H1 (cell line): ENCODE results near the gene ANKRD6. TPM values are rescaled to one million over a fixed set of nuclear protein-coding genes. Genes with fewer than 3 reads are reported as not detected.

Source experiments
- CTCF ChIA-PET: fragments of 300-600 bp; sonication (Branson Sonifier 250); formaldehyde crosslinking; loops from one replicate; lab custom pipeline; 2021; ENCODE audit not compliant: partially characterized antibody; lab: Charles Lee
- POLR2A ChIA-PET: fragments of 300-600 bp; sonication (Branson Sonifier 250); formaldehyde crosslinking; loops from one replicate; lab custom pipeline; 2021; ENCODE audit warnings: inconsistent platforms; ENCODE audit not compliant: partially characterized antibody; lab: Charles Lee
- DNase-seq, 2 experiments: peaks; one replicate each; pipeline versions ENCODE4 v3.0.0 to v3.0.0-alpha.2; 2010 to 2022; ENCODE audit warnings: low spot score in 2 of 2, low read depth in 1 of 2, mixed read lengths in 1 of 2
- FAIRE-seq: peaks from 2 replicates; lab custom pipeline; 2011; peaks lifted over from hg19 to GRCh38; lab: Jason Lieb, UNC
- H2AFZ ChIP-seq: 2 replicates; pipeline ENCODE4 v1.8.1; 2012; ENCODE audit warnings: low read length, inconsistent platforms
- H2AK5ac ChIP-seq: 2 replicates; pipeline ENCODE4 v1.6.1; 2013; ENCODE audit warnings: low read depth, low read length
- H2BK120ac ChIP-seq: replicated peaks from 2 replicates; pipeline ENCODE3; 2013; ENCODE audit warnings: low read depth, low read length, inconsistent platforms
- H2BK12ac ChIP-seq: 2 replicates; pipeline ENCODE4 v1.6.1; 2013; ENCODE audit warnings: low read depth, low read length
- H2BK15ac ChIP-seq: 2 replicates; pipeline ENCODE4 v1.6.1; 2013; ENCODE audit warnings: low read length
- H2BK20ac ChIP-seq: 2 replicates; pipeline ENCODE4 v1.6.1; 2013; ENCODE audit warnings: low read length
- H2BK5ac ChIP-seq: 2 replicates; pipeline ENCODE4 v1.6.1; 2013; ENCODE audit warnings: low read depth, low read length
- H3K14ac ChIP-seq: 2 replicates; pipeline ENCODE4 v1.6.1; 2013; ENCODE audit warnings: inconsistent platforms; ENCODE audit not compliant: insufficient read length
- H3K18ac ChIP-seq: 2 replicates; pipeline ENCODE4 v1.6.1; 2013; ENCODE audit warnings: low read length; ENCODE audit errors: extremely low read depth
- H3K23ac ChIP-seq: 2 replicates; pipeline ENCODE4 v1.6.1; 2013; ENCODE audit warnings: inconsistent platforms; ENCODE audit not compliant: insufficient read length
- H3K23me2 ChIP-seq: 2 replicates; pipeline ENCODE4 v1.6.1; 2013; ENCODE audit warnings: low read depth, low read length
- H3K27ac ChIP-seq: 2 replicates; pipeline ENCODE4 v1.6.1; 2011; ENCODE audit warnings: low read depth, low read length, inconsistent platforms
- H3K27me3 ChIP-seq, 4 experiments: replicated peaks in 1 of 4; 1 replicate in 1 of 4; 2 replicates in 3 of 4; pipeline versions ENCODE4 v1.6.1 to v1.8.1; 2011 to 2013; ENCODE audit warnings: low read length in 3 of 4, mild to moderate bottlenecking in 3 of 4, inconsistent platforms in 2 of 4, mixed read lengths in 2 of 4, moderate library complexity in 1 of 4; ENCODE audit not compliant: control insufficient read depth in 3 of 4, insufficient read depth in 3 of 4; ENCODE audit errors: extremely low read depth in 1 of 4
- H3K36me3 ChIP-seq, 4 experiments: 2 replicates each; pipeline versions ENCODE4 v1.6.1 to v1.8.1; 2011 to 2013; ENCODE audit warnings: mild to moderate bottlenecking in 4 of 4, low read length in 3 of 4, moderate library complexity in 2 of 4, control low read depth in 1 of 4, inconsistent platforms in 1 of 4; ENCODE audit not compliant: insufficient read depth in 4 of 4, control insufficient read depth in 2 of 4
- H3K4ac ChIP-seq: replicated peaks from 2 replicates; pipeline ENCODE3; 2013; ENCODE audit warnings: low read length, low read depth, mixed read lengths, inconsistent platforms; ENCODE audit not compliant: insufficient read length
- H3K4me1 ChIP-seq, 4 experiments: replicated peaks in 1 of 4; 1 replicate in 1 of 4; 2 replicates in 3 of 4; pipeline versions ENCODE4 v1.6.1 to v1.8.1; 2011 to 2013; ENCODE audit warnings: low read length in 3 of 4, inconsistent platforms in 2 of 4, mixed read lengths in 1 of 4; ENCODE audit not compliant: insufficient read depth in 4 of 4, control insufficient read depth in 3 of 4
- H3K4me2 ChIP-seq, 2 experiments: 2 replicates each; pipeline versions ENCODE4 v1.6.1 to v1.8.1; 2011 to 2013; ENCODE audit warnings: low read depth in 2 of 2, low read length in 2 of 2, control low read depth in 1 of 2, inconsistent platforms in 1 of 2, mild to moderate bottlenecking in 1 of 2; ENCODE audit not compliant: insufficient read depth in 1 of 2
- H3K4me3 ChIP-seq, 4 experiments: fragments of 200-600, 300-600 bp in 1 of 4; sonication (generic), shearing (Covaris generic), sonication (Bioruptor Twin) in 1 of 4; 2 replicates each; pipeline versions ENCODE4 v1.5.1 to v1.8.1; 2011 to 2016; ENCODE audit warnings: low read length in 4 of 4, low read depth in 3 of 4, control low read depth in 2 of 4, inconsistent platforms in 2 of 4, mild to moderate bottlenecking in 2 of 4, mixed read lengths in 1 of 4, moderate library complexity in 1 of 4; ENCODE audit not compliant: insufficient read depth in 2 of 4; ENCODE audit errors: extremely low read depth in 1 of 4
- H3K56ac ChIP-seq: replicated peaks from 2 replicates; pipeline ENCODE3; 2013; ENCODE audit warnings: low read depth, mild to moderate bottlenecking, mixed read lengths, low read length, inconsistent platforms; ENCODE audit not compliant: insufficient read length
- H3K79me1 ChIP-seq: 2 replicates; pipeline ENCODE4 v1.6.1; 2013; ENCODE audit warnings: low read depth, low read length, control low read depth
- H3K79me2 ChIP-seq, 2 experiments: 2 replicates each; pipeline versions ENCODE4 v1.6.1 to v1.8.1; 2012 to 2013; ENCODE audit warnings: low read length in 2 of 2, mild to moderate bottlenecking in 2 of 2, inconsistent platforms in 1 of 2; ENCODE audit not compliant: insufficient read depth in 2 of 2, control insufficient read depth in 1 of 2
- H3K9ac ChIP-seq, 4 experiments: replicated peaks in 1 of 4; 1 replicate in 1 of 4; 2 replicates in 3 of 4; pipeline versions ENCODE4 v1.6.1 to v1.8.1; 2011 to 2013; ENCODE audit warnings: low read depth in 3 of 4, low read length in 3 of 4, control low read depth in 2 of 4, mild to moderate bottlenecking in 2 of 4, moderate library complexity in 2 of 4, inconsistent platforms in 1 of 4; ENCODE audit errors: extremely low read depth in 1 of 4
- H3K9me3 ChIP-seq, 2 experiments: 2 replicates each; pipeline versions ENCODE4 v1.6.1 to v1.8.1; 2012 to 2013; ENCODE audit warnings: mild to moderate bottlenecking in 2 of 2, moderate library complexity in 2 of 2, control low read depth in 1 of 2, inconsistent platforms in 1 of 2, low read depth in 1 of 2, low read length in 1 of 2, mixed read lengths in 1 of 2; ENCODE audit not compliant: insufficient read depth in 2 of 2
- H4K20me1 ChIP-seq, 2 experiments: replicated peaks in 1 of 2; 2 replicates each; pipeline versions ENCODE3 to v1.8.1; 2011 to 2013; ENCODE audit warnings: inconsistent platforms in 2 of 2, low read length in 2 of 2, mild to moderate bottlenecking in 1 of 2; ENCODE audit not compliant: insufficient read depth in 2 of 2, control insufficient read depth in 1 of 2
- H4K5ac ChIP-seq: 2 replicates; pipeline ENCODE4 v1.6.1; 2013; ENCODE audit warnings: low read length, low read depth, mixed read lengths, inconsistent platforms; ENCODE audit not compliant: insufficient read length
- H4K8ac ChIP-seq: 2 replicates; pipeline ENCODE4 v1.8.0; 2013; ENCODE audit warnings: mild to moderate bottlenecking, moderate library complexity, low read length, inconsistent platforms; ENCODE audit not compliant: insufficient read depth; ENCODE audit errors: extremely low read depth
- H4K91ac ChIP-seq: replicated peaks from 2 replicates; pipeline ENCODE3; 2013; ENCODE audit warnings: low read length, mixed read lengths, inconsistent platforms; ENCODE audit not compliant: insufficient read length
- BRCA1 ChIP-seq: IDR thresholded peaks from 2 replicates; pipeline ENCODE4 v1.6.1; 2012; ENCODE audit warnings: low read depth, low read length, improper control_type of control experiment
- CEBPB ChIP-seq: IDR thresholded peaks from 2 replicates; pipeline ENCODE4 v1.6.1; 2012; ENCODE audit warnings: low read depth, low read length
- CREB1 ChIP-seq: IDR thresholded peaks from 2 replicates; pipeline ENCODE4 v1.6.1; 2012; ENCODE audit warnings: inconsistent platforms
- MAX ChIP-seq: IDR thresholded peaks from 2 replicates; pipeline ENCODE4 v1.6.1; 2012; ENCODE audit warnings: inconsistent platforms
- NRF1 ChIP-seq: IDR thresholded peaks from 2 replicates; pipeline ENCODE4 v1.6.1; 2011; ENCODE audit warnings: mild to moderate bottlenecking, low read depth, low read length, improper control_type of control experiment
- POLR2AphosphoS5 ChIP-seq: IDR thresholded peaks from 2 replicates; pipeline ENCODE4 v1.6.1; 2011; ENCODE audit warnings: low read depth, low read length
- SIX5 ChIP-seq: IDR thresholded peaks from 2 replicates; pipeline ENCODE4 v1.6.1; 2011; ENCODE audit warnings: mild to moderate bottlenecking, low read depth, low read length
- SP4 ChIP-seq: IDR thresholded peaks from 2 replicates; pipeline ENCODE4 v1.6.1; 2012; ENCODE audit warnings: low read length, inconsistent platforms
- SRF ChIP-seq: IDR thresholded peaks from 2 replicates; pipeline ENCODE4 v1.6.1; 2011; ENCODE audit warnings: mild to moderate bottlenecking, low read depth, low read length, moderate library complexity
- TCF12 ChIP-seq: IDR thresholded peaks from 2 replicates; pipeline ENCODE4 v1.6.1; 2011; ENCODE audit warnings: low read depth, mild to moderate bottlenecking, low read length
- TEAD4 ChIP-seq: IDR thresholded peaks from 2 replicates; pipeline ENCODE4 v1.6.1; 2012; ENCODE audit warnings: low read depth, low read length, inconsistent platforms, mixed read lengths
- WGBS, 2 experiments: shearing (Covaris generic) in 1 of 2; methylation state at CpG; one replicate each; pipeline versions ENCODE4 v1.1.6 to v1.1.7; 2013 to 2015; ENCODE audit warnings: low lambda C conversion rate in 2 of 2, mixed read lengths in 2 of 2, inconsistent platforms in 1 of 2, low coverage in 1 of 2, missing lambda C conversion rate in 1 of 2; ENCODE audit not compliant: insufficient replicate concordance in 2 of 2, insufficient coverage in 1 of 2, insufficient read length in 1 of 2; ENCODE audit errors: extremely low coverage in 1 of 2, missing lambda C conversion rate in 1 of 2; 5-methylcytosine and 5-hydroxymethylcytosine counted together
- polyA plus RNA-seq, 7 experiments: library from polyadenylated mRNA; depleted of rRNA in 3 of 7; stranded (reverse) in 5 of 7; unstranded in 2 of 7; fragments of >200 nt in 5 of 7; fragments of 200-250 nt in 2 of 7; gene quantifications; 1 replicate in 5 of 7; 2 replicates in 1 of 7; 4 replicates in 1 of 7; pipeline versions ENCODE4 v1.2.1 to v1.2.3, GENCODE V29; 2011 to 2013; ENCODE audit warnings: missing spikeins in 2 of 7, mixed read lengths in 2 of 7
- total RNA-seq: library from RNA; stranded (reverse); fragmentation: NEBNext Ultra II Directional; extraction: Animal tissue kit (Norgen Biotek cat#: 25700); gene quantifications from 2 replicates; pipeline ENCODE4 v1.2.1, GENCODE V29; 2021

Gene ANKRD6
- total and polyA plus RNA-seq, 2 of the 8 experiments (the other 6 are each of a cell fraction or from before 2014, with no cell fraction given), result 5.9 to 12.8 TPM

DNA sequence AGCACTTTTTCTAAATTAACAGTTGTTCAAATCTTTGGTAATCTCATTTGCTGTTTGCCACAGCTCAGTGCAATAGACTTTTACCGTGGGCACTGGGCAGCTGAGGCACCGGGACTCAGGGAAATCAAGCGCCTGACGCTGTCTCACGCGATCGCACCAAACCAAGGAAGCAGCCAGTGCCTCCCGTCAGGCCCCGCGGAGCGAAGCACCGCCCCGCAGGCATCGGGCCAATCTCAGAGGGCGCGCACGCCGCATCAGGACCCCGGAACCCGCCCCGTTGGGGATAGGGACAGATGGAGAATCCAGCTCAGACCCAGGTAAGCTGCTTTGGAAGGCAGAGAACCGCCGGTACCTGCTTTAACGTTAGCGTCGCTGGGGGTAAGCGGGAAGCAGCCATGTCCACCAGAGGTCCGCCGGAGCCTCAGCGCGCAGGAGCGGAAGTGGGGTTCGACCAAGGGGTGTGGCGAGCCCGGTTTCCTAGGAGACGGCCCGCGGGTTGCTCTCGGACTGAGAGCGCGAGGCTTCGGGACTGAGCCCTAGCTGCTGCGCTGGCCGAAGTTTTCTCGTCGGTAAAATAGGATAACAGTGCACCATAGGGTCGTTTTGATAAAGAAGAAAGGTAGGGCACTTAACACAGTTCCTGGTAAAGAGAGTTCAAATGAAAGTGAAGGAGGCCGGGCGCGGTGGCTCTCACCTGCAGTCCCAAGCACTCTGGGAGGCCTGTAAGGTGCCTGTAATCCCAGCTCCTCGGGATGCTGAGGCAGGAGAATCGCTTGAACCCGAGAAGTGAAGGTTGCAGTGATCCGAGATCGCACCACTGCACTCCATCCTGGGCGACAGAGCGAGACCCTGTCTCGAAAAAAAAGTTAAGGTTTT lies 205.6 kb downstream of the ANKRD6 start, which contains the start of gene LYRM2:
Gene LYRM2 (minus strand): TSS at position 428 of the 876 bp plus-strand sequence. CDS start 31 bp downstream, at position 397.
- Histone ChIP-seq H4K8ac (no peak within 1 kb of the TSS), H3K18ac (no peak within 1 kb of the TSS; the same call in 1 of the 2 replicates), H3K36me3 (peaks cover 10 to 31% (median 18%) of the 10 kb centered on the region in 4 experiments), H2AK5ac (no peak within 1 kb of the TSS), H3K4me3 (peak within 1 kb of the TSS; percentile 54 to 89 (median 81)), H3K27ac (peak within 1 kb of the TSS; percentile 73; the same call in 1 of the 2 replicates), H3K27me3 (no peaks in the 10 kb centered on the region), H4K5ac (peak within 1 kb of the TSS; percentile 71), H2BK15ac (no peak within 1 kb of the TSS), H2BK20ac (no peak within 1 kb of the TSS), H4K91ac (no peak within 1 kb of the TSS), H2BK5ac (peak within 1 kb of the TSS; percentile 64; the same call in 1 of the 2 replicates), H3K23me2 (peaks cover 3% of the 10 kb centered on the region; the same call in 1 of the 2 replicates), H3K4me1 (peaks cover 0 to 3% (median 1%) of the 10 kb centered on the region in 4 experiments; a peak in 1 of 7 replicates), H3K79me1 (no peaks in the 10 kb centered on the region), H2BK120ac (no peak within 1 kb of the TSS), H3K9me3 (no peaks in the 10 kb centered on the region), H2BK12ac (no peak within 1 kb of the TSS; the same call in 1 of the 2 replicates), H3K4me2 (peak within 1 kb of the TSS; percentile 80 to 91), H3K56ac (peak within 1 kb of the TSS; percentile 22), H3K23ac (no peak within 1 kb of the TSS), H3K9ac (peak within 1 kb of the TSS; percentile 35 to 81 (median 77)), H2AFZ (peak within 1 kb of the TSS; percentile 84), H3K14ac (no peak within 1 kb of the TSS), H4K20me1 (peaks cover 0 to 2% of the 10 kb centered on the region in 2 experiments), H3K79me2 (peaks cover 0 to 3% of the 10 kb centered on the region in 2 experiments; a peak in 2 of 4 replicates), H3K4ac (no peak within 1 kb of the TSS)
- ChIA-PET POLR2A (interaction anchor here (0.6 to 2.2 kb wide), 14 partner anchors 10 to 298 kb away, joined by 3 to 6 read pairs (median 3); partner anchors contain the start of gene RRAGD), CTCF (interaction anchor here (0.6 to 1.9 kb wide), 7 partner anchors 16 to 266 kb away, joined by 3 to 6 read pairs (median 4); partner anchors contain the start of gene ANKRD6)
- WGBS, 2 experiments, result 2% methylated on average over 58 of the region's 58 CpGs; no CpG with 5 or more reads in 1 of the 2 experiments
- FAIRE-seq (no peak), DNase-seq (peak; percentile 61 to 96)
- TF ChIP-seq SRF (no peak), POLR2AphosphoS5 (peak; percentile 71), SIX5 (no peak), MAX (0 out of 2 replicates have a peak, but pooled peaks have one; percentile 25), TCF12 (no peak), NRF1 (peak; percentile 38; the same call in 1 of the 2 replicates), BRCA1 (peak; percentile 35; the same call in 1 of the 2 replicates), TEAD4 (no peak), CREB1 (no peak; the same call in 1 of the 2 replicates), CEBPB (no peak), SP4 (no peak)
